Activated CD8-positive, alpha-beta T cell treated with anti-CD3 and anti-CD28 coated beads for 36 hours (primary cell): ENCODE measurements around the gene PLD4. TPM values are rescaled to one million over a fixed set of nuclear protein-coding genes. Genes with fewer than 3 reads are reported as not detected.

Experiments
- ATAC-seq: fragments of 200-7000 bp; cut with Tn5 transposase; one replicate; pipeline ENCODE4 v1.10.0; 2021; ENCODE audit warnings: mild to moderate bottlenecking, moderate library complexity
- CTCF ChIA-PET: fragments of 350-600 bp; sonication (Branson Sonifier 250); formaldehyde crosslinking; loops from one replicate; lab custom pipeline; 2021; ENCODE audit warnings: antibody characterized with exemption; lab: Charles Lee
- POLR2A ChIA-PET: fragments of 350-600 bp; sonication (Branson Sonifier 250); formaldehyde crosslinking; loops from one replicate; lab custom pipeline; 2021; ENCODE audit warnings: antibody characterized with exemption; lab: Charles Lee
- DNase-seq: peaks from one replicate; pipeline ENCODE4 v3.0.0-alpha.2; 2020
- H3K27ac Mint-ChIP-seq: one replicate; pipeline ENCODE4 v1.8.0; 2021; ENCODE audit warnings: mild to moderate bottlenecking, mixed read lengths
- H3K27me3 Mint-ChIP-seq: one replicate; pipeline ENCODE4 v1.8.0; 2021; ENCODE audit warnings: mixed read lengths
- H3K36me3 Mint-ChIP-seq: one replicate; pipeline ENCODE4 v1.8.0; 2021; ENCODE audit warnings: low read depth, mixed read lengths
- H3K4me1 Mint-ChIP-seq: one replicate; pipeline ENCODE4 v1.8.0; 2021; ENCODE audit warnings: low read depth, mixed read lengths
- H3K4me3 Mint-ChIP-seq: one replicate; pipeline ENCODE4 v1.8.0; 2021; ENCODE audit warnings: mild to moderate bottlenecking, moderate library complexity, mixed read lengths
- H3K9me3 Mint-ChIP-seq: one replicate; pipeline ENCODE4 v1.8.0; 2021; ENCODE audit warnings: mixed read lengths
- CTCF ChIP-seq: fragments of 200-600 bp; IDR thresholded peaks from one replicate; pipeline ENCODE4 v1.8.0; 2022; ENCODE audit warnings: antibody characterized with exemption, mild to moderate bottlenecking
- intact Hi-C: fragments of 100-400 bp; cut with micrococcal nuclease; formaldehyde crosslinking; loops from one replicate; pipeline ENCODE4 v1.10.0; 2022
- total RNA-seq, 2 experiments: library from RNA; stranded (reverse); gene quantifications; one replicate each; pipeline ENCODE4 v1.2.3, GENCODE V29; 2021

The PLD4 gene
- total RNA-seq, 2 experiments from 2014 or later = not detected

DNA sequence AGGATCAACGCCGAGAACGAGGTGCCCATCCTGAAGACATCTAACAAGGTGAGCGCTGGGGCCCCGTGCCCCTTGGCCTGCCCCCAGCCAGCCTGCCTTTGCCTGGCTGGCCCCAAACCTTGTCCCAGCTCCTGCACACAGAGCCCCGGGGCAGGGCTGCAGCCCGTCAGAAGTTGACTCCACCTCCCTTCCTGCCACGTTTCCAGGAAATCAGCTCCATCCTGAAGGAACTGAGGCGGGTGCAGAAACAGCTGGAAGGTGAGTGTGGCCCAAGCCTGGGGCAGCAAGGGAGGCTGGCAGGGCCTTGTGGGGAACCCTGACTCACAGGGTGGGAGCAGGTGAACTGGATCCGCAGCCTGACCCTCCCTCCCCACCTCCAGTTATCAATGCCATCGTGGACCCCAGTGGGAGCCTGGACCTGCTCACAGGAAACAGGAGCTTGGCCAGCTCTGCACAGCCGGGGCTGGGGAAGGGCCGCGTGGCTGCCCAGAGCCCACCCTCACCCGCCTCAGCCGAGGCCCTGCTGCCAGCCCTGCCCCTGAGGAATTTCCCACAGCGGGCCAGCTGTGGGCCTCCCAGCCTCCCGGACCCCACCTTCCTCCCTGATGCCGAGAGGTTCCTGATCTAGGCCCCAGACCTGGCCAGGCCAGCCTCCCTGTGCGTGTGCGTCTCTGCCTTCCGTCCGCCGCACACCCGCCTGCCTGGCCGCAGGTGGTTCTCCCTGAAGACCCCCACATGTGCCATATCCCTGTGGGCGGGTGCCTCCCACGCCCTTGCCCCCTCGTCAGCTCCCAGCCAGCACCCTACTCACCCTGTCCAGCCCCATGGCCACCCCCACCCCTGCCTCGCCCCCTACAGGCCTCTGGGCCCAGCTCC is 30.1 kb upstream of the PLD4 start:
- POLR2A ChIA-PET = interaction anchor here (0.6 kb wide), 1 partner anchor 149 kb away, joined by 3 read pairs; no protein-coding TSS in a partner anchor
- peaks cover 3% of the 10 kb centered on the region for H3K27me3 Mint-ChIP-seq
- no peaks in the 10 kb centered on the region for H3K9me3 Mint-ChIP-seq
- CTCF ChIA-PET = interaction anchor here (1.6 kb wide), 1 partner anchor 14 kb away, joined by 4 read pairs; no protein-coding TSS in a partner anchor
- TF ChIP-seq CTCF = no peak
- H3K36me3 Mint-ChIP-seq = no peaks in the 10 kb centered on the region
- intact Hi-C loops = no loop called here
- no peaks in the 10 kb centered on the region for H3K4me1 Mint-ChIP-seq
- ATAC-seq (no peak), DNase-seq (no peak)
- H3K4me3 Mint-ChIP-seq = no peak overlapping the region
- no peak overlapping the region for H3K27ac Mint-ChIP-seq

DNA sequence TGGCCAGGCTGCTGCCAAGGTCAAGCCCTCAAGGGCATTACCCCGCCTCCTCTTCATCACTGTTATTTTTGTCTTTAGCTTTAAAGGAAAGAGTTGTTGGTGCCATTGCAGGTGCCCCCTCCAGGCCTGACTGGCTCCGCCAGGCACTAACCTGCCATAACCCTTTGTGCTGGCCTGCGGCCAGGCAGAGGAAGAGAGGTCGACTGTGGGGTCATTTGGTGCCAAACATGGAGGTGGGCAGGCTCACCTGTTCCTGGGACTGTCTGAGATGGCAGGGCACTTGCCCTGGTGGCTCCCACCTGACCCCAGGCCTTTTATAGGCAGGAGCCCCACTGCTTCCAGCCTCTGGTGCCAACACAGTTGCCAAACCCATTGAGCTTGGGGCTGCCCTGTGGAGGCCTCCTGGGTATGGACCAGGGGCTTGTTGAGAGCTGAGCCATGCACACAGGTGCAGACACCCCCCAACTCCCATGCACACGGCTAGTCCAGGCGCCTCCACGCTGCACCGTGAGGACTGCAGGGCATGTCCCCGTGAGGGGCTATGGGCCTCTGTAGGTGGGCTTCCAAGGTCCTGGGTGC is 29.4 kb upstream of the PLD4 start:
- intact Hi-C loops = no loop called here
- no peak for ATAC-seq
- CTCF ChIA-PET = interaction anchor here (1.1 to 1.6 kb wide), 4 partner anchors 13 to 150 kb away, joined by 3 to 9 read pairs (median 4); partner anchors contain the start of gene CLBA1
- H3K4me3 Mint-ChIP-seq = no peak overlapping the region
- DNase-seq = no peak
- peaks cover 3% of the 10 kb centered on the region for H3K27me3 Mint-ChIP-seq
- H3K36me3 Mint-ChIP-seq = no peaks in the 10 kb centered on the region
- POLR2A ChIA-PET = interaction anchor here (0.6 kb wide), 1 partner anchor 148 kb away, joined by 3 read pairs; no protein-coding TSS in a partner anchor
- no peaks in the 10 kb centered on the region for H3K4me1 Mint-ChIP-seq
- no peak for TF ChIP-seq CTCF
- no peaks in the 10 kb centered on the region for H3K9me3 Mint-ChIP-seq
- no peak overlapping the region for H3K27ac Mint-ChIP-seq

GRCh38 chr14:104895786-104896661 is 28.7 kb upstream of the PLD4 start:
- no peak overlapping the region for H3K27ac Mint-ChIP-seq
- ChIA-PET POLR2A (no interaction called here), CTCF (interaction anchor here (0.7 to 1.6 kb wide), 7 partner anchors 13 to 617 kb away, joined by 3 to 9 read pairs (median 4); partner anchors contain the start of gene CLBA1)
- H3K9me3 Mint-ChIP-seq = no peaks in the 10 kb centered on the region
- H3K36me3 Mint-ChIP-seq = no peaks in the 10 kb centered on the region
- ATAC-seq = no peak
- TF ChIP-seq CTCF = no peak
- intact Hi-C loops = no loop called here
- peaks cover 3% of the 10 kb centered on the region for H3K27me3 Mint-ChIP-seq
- H3K4me1 Mint-ChIP-seq = peaks cover under 1% of the 10 kb centered on the region
- DNase-seq = no peak
- H3K4me3 Mint-ChIP-seq = no peak overlapping the region

- Mint-ChIP-seq H3K4me1 (peaks cover 2% of the 10 kb centered on the region), H3K9me3 (no peaks in the 10 kb centered on the region), H3K27me3 (peaks cover 3% of the 10 kb centered on the region), H3K27ac (no peak overlapping the region), H3K36me3 (no peaks in the 10 kb centered on the region), H3K4me3 (no peak overlapping the region)
- no peak for TF ChIP-seq CTCF
- ATAC-seq (no peak), DNase-seq (no peak)
- POLR2A ChIA-PET = no interaction called here
- intact Hi-C loops = no loop called here
- CTCF ChIA-PET = interaction anchor here (1.4 to 1.5 kb wide), 2 partner anchors 15 to 19 kb away, joined by 4 read pairs; no protein-coding TSS in a partner anchor
These were observed 27.1 kb upstream of the PLD4 start for GRCh38 chr14:104897330-104898194.
